Stimulated activated CD4-positive, alpha-beta T cell treated with anti-CD3 and anti-CD28 coated beads, Interleukin-2, amount 100 ng/mL, for 24 hours (primary cell): Measurements from ENCODE around the gene LCP2.
A peak's percentile ranks its signal among the peaks of the same experiment; 100 is the strongest.
"Not testable (repeated sequence)": the region's sequence is repeated elsewhere in the genome, so short reads cannot be mapped to it uniquely, and the experiment has no call there.

ENCODE experiments used
- DNase-seq, 2 donors: peaks; one replicate each; pipeline ENCODE4 v3.0.0-alpha.2; 2020

Gene LCP2

GRCh38 chr5:170270293-170271069 is 27.1 kb downstream of the LCP2 start:
- DNase-seq = no peak

- peak in 1 of 2 donors; percentile 69 for DNase-seq
These were observed 28.0 kb downstream of the LCP2 start for GRCh38 chr5:170269579-170269978.

GRCh38 chr5:170268884-170269283 is 28.7 kb downstream of the LCP2 start:
- no peak for DNase-seq

GRCh38 chr5:170268153-170268689 is 29.4 kb downstream of the LCP2 start:
- no peak for DNase-seq

- DNase-seq = peak; percentile 84 to 85
These were observed 30.0 kb downstream of the LCP2 start for GRCh38 chr5:170267431-170268152.

GRCh38 chr5:170266570-170267381 is 30.8 kb downstream of the LCP2 start:
- DNase-seq = peak; percentile 63 to 71

GRCh38 chr5:170265522-170265921 is 32.1 kb downstream of the LCP2 start:
- DNase-seq = no peak

- no peak for DNase-seq
These were observed 33.7 kb downstream of the LCP2 start for GRCh38 chr5:170263906-170264305.

GRCh38 chr5:170262061-170263045 is 35.2 kb downstream of the LCP2 start:
- DNase-seq = no peak

- DNase-seq = no peak
These were observed 36.0 kb downstream of the LCP2 start for GRCh38 chr5:170261528-170262043.

- no peak for DNase-seq
These were observed 40.2 kb downstream of the LCP2 start for GRCh38 chr5:170257370-170257769.

GRCh38 chr5:170256571-170256970 is 41.0 kb downstream of the LCP2 start:
- DNase-seq = no peak

GRCh38 chr5:170254056-170254455 is 43.5 kb downstream of the LCP2 start:
- peak; percentile 50 to 64 for DNase-seq

- DNase-seq = no peak
These were observed 44.7 kb downstream of the LCP2 start for GRCh38 chr5:170252720-170253350.

- DNase-seq = no peak
These were observed 45.5 kb downstream of the LCP2 start for GRCh38 chr5:170252109-170252508.

GRCh38 chr5:170251462-170251861 is 46.1 kb downstream of the LCP2 start:
- no peak for DNase-seq

- DNase-seq = no peak
These were observed 46.7 kb downstream of the LCP2 start for GRCh38 chr5:170250810-170251317.

GRCh38 chr5:170249355-170249754 is 48.2 kb downstream of the LCP2 start:
- no peak for DNase-seq

GRCh38 chr5:170248931-170249227 is 48.7 kb downstream of the LCP2 start:
- not testable (repeated sequence) for DNase-seq

- DNase-seq = no peak
These were observed 49.2 kb downstream of the LCP2 start for GRCh38 chr5:170248172-170248930.
